ENCODE results near the gene FBLN7. TPM values are rescaled to one million over a fixed set of nuclear protein-coding genes. Genes with fewer than 3 reads are reported as not detected.

Gene FBLN7
- total RNA-seq, 1 donor from 2014 or later, result 1.5 TPM

- no peak for DNase-seq (ENCODE audit: low read depth in 2 of 2)
Observed at GRCh38 chr2:112140205-112140802, 2.1 kb downstream of the FBLN7 start.

- DNase-seq (ENCODE audit: low read depth in 2 of 2), result no peak
Observed at GRCh38 chr2:112140899-112141625, 2.9 kb downstream of the FBLN7 start.

GRCh38 chr2:112141626-112142007 lies 3.4 kb downstream of the FBLN7 start:
- DNase-seq (ENCODE audit: low read depth in 2 of 2), result no peak

GRCh38 chr2:112142525-112143078 lies 4.4 kb downstream of the FBLN7 start:
- DNase-seq (ENCODE audit: low read depth in 2 of 2), result no peak

- no peak for DNase-seq (ENCODE audit: low read depth in 2 of 2)
Observed at GRCh38 chr2:112143150-112143549, 5.0 kb downstream of the FBLN7 start.

- DNase-seq (ENCODE audit: low read depth in 2 of 2), result no peak
Observed at GRCh38 chr2:112144966-112145365, 6.8 kb downstream of the FBLN7 start.

GRCh38 chr2:112147382-112148168 lies 9.4 kb downstream of the FBLN7 start:
- no peak for DNase-seq (ENCODE audit: low read depth in 2 of 2)

GRCh38 chr2:112148477-112148876 lies 10.3 kb downstream of the FBLN7 start:
- no peak for DNase-seq (ENCODE audit: low read depth in 2 of 2)

- DNase-seq (ENCODE audit: low read depth in 2 of 2), result no peak
Observed at GRCh38 chr2:112149194-112149593, 11.0 kb downstream of the FBLN7 start.

GRCh38 chr2:112149866-112150435 lies 11.8 kb downstream of the FBLN7 start:
- DNase-seq (ENCODE audit: low read depth in 2 of 2), result no peak

- peak in 1 of 2 donors; percentile 65 for DNase-seq (ENCODE audit: low read depth in 2 of 2)
Observed at GRCh38 chr2:112150447-112150846, 12.3 kb downstream of the FBLN7 start.

GRCh38 chr2:112150851-112151250 lies 12.7 kb downstream of the FBLN7 start:
- DNase-seq (ENCODE audit: low read depth in 2 of 2), result no peak

- DNase-seq (ENCODE audit: low read depth in 2 of 2), result no peak
Observed at GRCh38 chr2:112151271-112151670, 13.1 kb downstream of the FBLN7 start.

- no peak for DNase-seq (ENCODE audit: low read depth in 2 of 2)
Observed at GRCh38 chr2:112151701-112152440, 13.7 kb downstream of the FBLN7 start.

GRCh38 chr2:112152476-112153178 lies 14.4 kb downstream of the FBLN7 start:
- no peak for DNase-seq (ENCODE audit: low read depth in 2 of 2)

- DNase-seq (ENCODE audit: low read depth in 2 of 2), result no peak
Observed at GRCh38 chr2:112153179-112153490, 14.9 kb downstream of the FBLN7 start.

- no peak for DNase-seq (ENCODE audit: low read depth in 2 of 2)
Observed at GRCh38 chr2:112153501-112153900, 15.3 kb downstream of the FBLN7 start.

GRCh38 chr2:112154246-112155117 lies 16.3 kb downstream of the FBLN7 start:
- no peak for DNase-seq (ENCODE audit: low read depth in 2 of 2)

GRCh38 chr2:112155331-112156151 lies 17.4 kb downstream of the FBLN7 start:
- DNase-seq (ENCODE audit: low read depth in 2 of 2), result peak in 1 of 2 donors; percentile 32
